IMR-90 (cell line): Measurements from ENCODE around the gene TPSD1. TPM values are rescaled to one million over a fixed set of nuclear protein-coding genes. Genes with fewer than 3 reads are reported as not detected.

Experiments
- ATAC-seq: fragments of 200-7000 bp; cut with Tn5 transposase; 2 replicates; pipeline ENCODE4 v1.9.1; 2020; ENCODE audit warnings: low read depth, mild to moderate bottlenecking, moderate library complexity
- BruUV-seq: library from RNA; stranded (reverse); fragments of 400-500 nt; replicated peaks from 2 replicates; lab custom pipeline; 2021; lab: Mats Ljungman, UMichigan
- CTCF ChIA-PET: fragments of 300-600 bp; formaldehyde crosslinking; extraction: SDS; loops from one replicate; lab custom pipeline; 2021; ENCODE audit warnings: antibody characterized with exemption; lab: Yijun Ruan, JAX
- POLR2A ChIA-PET: fragments of 300-600 bp; sonication (Branson Sonifier 250); formaldehyde crosslinking; loops from one replicate; lab custom pipeline; 2022; ENCODE audit warnings: antibody characterized with exemption; ENCODE audit not compliant: unreplicated experiment; lab: Charles Lee
- DNase-seq: peaks from one replicate; pipeline ENCODE4 v3.0.0; 2013
- H2AFZ ChIP-seq: replicated peaks from 2 replicates; pipeline ENCODE3; 2013; ENCODE audit warnings: low read length, mild to moderate bottlenecking; ENCODE audit not compliant: poor library complexity
- H2AK5ac ChIP-seq: 2 replicates; pipeline ENCODE4 v1.6.1; 2013; ENCODE audit warnings: low read depth, low read length, inconsistent platforms
- H2AK9ac ChIP-seq: replicated peaks from 2 replicates; pipeline ENCODE3; 2013; ENCODE audit warnings: mild to moderate bottlenecking, low read depth, low read length, moderate library complexity; ENCODE audit not compliant: poor library complexity
- H2BK120ac ChIP-seq: 2 replicates; pipeline ENCODE4 v1.6.1; 2013; ENCODE audit warnings: low read depth, low read length, inconsistent platforms
- H2BK15ac ChIP-seq: 3 replicates; pipeline ENCODE4 v1.6.1; 2013; ENCODE audit warnings: low read depth, low read length, inconsistent platforms
- H2BK20ac ChIP-seq: 2 replicates; pipeline ENCODE4 v1.6.1; 2013; ENCODE audit warnings: low read depth, mild to moderate bottlenecking, inconsistent platforms, low read length, moderate library complexity
- H2BK5ac ChIP-seq: 2 replicates; pipeline ENCODE4 v1.6.1; 2013; ENCODE audit warnings: mild to moderate bottlenecking, low read depth, low read length, inconsistent platforms; ENCODE audit not compliant: poor library complexity, severe bottlenecking
- H3K14ac ChIP-seq: replicated peaks from 2 replicates; pipeline ENCODE4 v1.6.1; 2013; ENCODE audit warnings: low read depth, low read length, inconsistent platforms
- H3K18ac ChIP-seq: 2 replicates; pipeline ENCODE4 v1.6.1; 2013; ENCODE audit warnings: low read depth, low read length, control low read depth
- H3K23ac ChIP-seq: 2 replicates; pipeline ENCODE4 v1.6.1; 2013; ENCODE audit warnings: low read depth, low read length, inconsistent platforms
- H3K27ac ChIP-seq: 2 replicates; pipeline ENCODE4 v1.5.1; 2013; ENCODE audit warnings: mild to moderate bottlenecking, control low read depth, low read length; ENCODE audit not compliant: insufficient read depth
- H3K27me3 ChIP-seq: 2 replicates; pipeline ENCODE4 v1.6.1; 2013; ENCODE audit warnings: low read length; ENCODE audit not compliant: control insufficient read depth, insufficient read depth
- H3K36me3 ChIP-seq: 2 replicates; pipeline ENCODE4 v1.6.1; 2013; ENCODE audit warnings: low read length, mixed read lengths; ENCODE audit not compliant: control insufficient read depth, insufficient read depth
- H3K4ac ChIP-seq: 2 replicates; pipeline ENCODE4 v1.6.1; 2013; ENCODE audit warnings: low read depth, low read length, inconsistent platforms
- H3K4me1 ChIP-seq: 2 replicates; pipeline ENCODE4 v1.6.1; 2013; ENCODE audit warnings: low read length, mixed read lengths; ENCODE audit not compliant: control insufficient read depth, insufficient read depth
- H3K4me2 ChIP-seq: 2 replicates; pipeline ENCODE4 v1.6.1; 2013; ENCODE audit warnings: low read depth, mild to moderate bottlenecking, control low read depth, low read length, moderate library complexity
- H3K4me3 ChIP-seq: 2 replicates; pipeline ENCODE4 v1.5.1; 2013; ENCODE audit warnings: low read depth, mild to moderate bottlenecking, control low read depth, low read length, moderate library complexity; ENCODE audit not compliant: insufficient read depth
- H3K56ac ChIP-seq: 2 replicates; pipeline ENCODE4 v1.6.1; 2013; ENCODE audit warnings: low read length, inconsistent platforms; ENCODE audit not compliant: insufficient read depth; ENCODE audit errors: extremely low read depth
- H3K79me1 ChIP-seq, 2 experiments: 2 replicates each; pipeline ENCODE4 v1.6.1; 2013; ENCODE audit warnings: low read length in 2 of 2, inconsistent platforms in 1 of 2, low read depth in 1 of 2
- H3K9ac ChIP-seq: 2 replicates; pipeline ENCODE4 v1.6.1; 2013; ENCODE audit warnings: low read depth, low read length, control low read depth
- H3K9me1 ChIP-seq: 2 replicates; pipeline ENCODE4 v1.6.1; 2013; ENCODE audit warnings: low read length, inconsistent platforms; ENCODE audit not compliant: insufficient read depth
- H3K9me3 ChIP-seq: 2 replicates; pipeline ENCODE4 v1.6.1; 2013; ENCODE audit warnings: low read length; ENCODE audit not compliant: control insufficient read depth, insufficient read depth
- H4K20me1 ChIP-seq: 2 replicates; pipeline ENCODE4 v1.6.1; 2013; ENCODE audit warnings: low read length, inconsistent platforms; ENCODE audit not compliant: insufficient read depth
- H4K5ac ChIP-seq: 2 replicates; pipeline ENCODE4 v1.6.1; 2013; ENCODE audit warnings: mild to moderate bottlenecking, low read depth, low read length, control low read depth
- H4K8ac ChIP-seq, 2 experiments: 2 replicates each; pipeline ENCODE4 v1.6.1; 2013; ENCODE audit warnings: low read depth in 2 of 2, low read length in 2 of 2, control low read depth in 1 of 2, inconsistent platforms in 1 of 2
- H4K91ac ChIP-seq: 2 replicates; pipeline ENCODE4 v1.6.1; 2013; ENCODE audit warnings: low read depth, low read length, inconsistent platforms; ENCODE audit not compliant: insufficient read depth
- BHLHE40 ChIP-seq: fragments of 150-350 bp; IDR thresholded peaks from 2 replicates; pipeline ENCODE4 v1.6.1; 2016; ENCODE audit warnings: mild to moderate bottlenecking, low read depth, low read length
- CTCF ChIP-seq: conservative IDR thresholded peaks from 2 replicates; pipeline ENCODE4 v1.5.1; 2012; ENCODE audit warnings: mild to moderate bottlenecking, low read depth, low read length, improper control_type of control experiment
- FOS ChIP-seq: fragments of 150-350 bp; IDR thresholded peaks from 2 replicates; pipeline ENCODE4 v1.6.1; 2016; ENCODE audit warnings: low read depth, low read length
- MAFK ChIP-seq: IDR thresholded peaks from 2 replicates; pipeline ENCODE4 v1.6.1; 2012; ENCODE audit warnings: low read depth, low read length, improper control_type of control experiment
- MAZ ChIP-seq: IDR thresholded peaks from 2 replicates; pipeline ENCODE4 v1.6.1; 2012; ENCODE audit warnings: low read depth, mild to moderate bottlenecking, low read length, improper control_type of control experiment, moderate library complexity, borderline replicate concordance
- MXI1 ChIP-seq: IDR thresholded peaks from 2 replicates; pipeline ENCODE4 v1.6.1; 2012; ENCODE audit warnings: low read depth, mild to moderate bottlenecking, low read length, moderate library complexity, borderline replicate concordance
- NFE2L2 ChIP-seq: fragments of 150-350 bp; IDR thresholded peaks from 2 replicates; pipeline ENCODE4 v1.6.1; 2016; ENCODE audit warnings: low read depth, mild to moderate bottlenecking, low read length
- POLR2A ChIP-seq: IDR thresholded peaks from 2 replicates; pipeline ENCODE4 v1.6.1; 2012; ENCODE audit warnings: mild to moderate bottlenecking, low read depth, low read length
- RAD21 ChIP-seq: IDR thresholded peaks from 2 replicates; pipeline ENCODE4 v1.6.1; 2012; ENCODE audit warnings: low read length, improper control_type of control experiment
- RCOR1 ChIP-seq: IDR thresholded peaks from 2 replicates; pipeline ENCODE4 v1.6.1; 2012; ENCODE audit warnings: mild to moderate bottlenecking, low read length, improper control_type of control experiment; ENCODE audit not compliant: insufficient replicate concordance
- RFX5 ChIP-seq: IDR thresholded peaks from 2 replicates; pipeline ENCODE4 v1.8.0; 2012; ENCODE audit warnings: low read depth, mild to moderate bottlenecking, low read length, moderate library complexity
- SMC3 ChIP-seq: fragments of 150-350 bp; IDR thresholded peaks from 2 replicates; pipeline ENCODE4 v1.6.1; 2016; ENCODE audit warnings: low read depth, mild to moderate bottlenecking, antibody characterized with exemption, low read length, moderate library complexity
- WGBS, 2 experiments: methylation state at CpG; one replicate each; pipeline versions ENCODE4 v1.1.5 to v1.1.7; 2013; ENCODE audit warnings: missing lambda C conversion rate in 2 of 2; ENCODE audit not compliant: insufficient read length in 1 of 2; ENCODE audit errors: extremely low coverage in 2 of 2; 5-methylcytosine and 5-hydroxymethylcytosine counted together
- dilution Hi-C: fragments of 300-500 bp; cut with HindIII; formaldehyde crosslinking; loops from one replicate; pipeline ENCODE4 v1.14.3; 2018; ENCODE audit warnings: low sequenced_read_pairs; ENCODE audit not compliant: unreplicated experiment
- in situ Hi-C: fragments of 300-500 bp; cut with MboI; formaldehyde crosslinking; loops from 3 replicates; pipeline ENCODE4 v1.14.3; 2019; ENCODE audit warnings: low sequenced_read_pairs, inconsistent platforms, mixed read lengths
- intact Hi-C: fragments of 100-400 bp; cut with micrococcal nuclease; formaldehyde crosslinking; loops from 2 replicates; pipeline ENCODE4 v1.10.0; 2022
- polyA plus RNA-seq, 3 experiments: library from polyadenylated mRNA; depleted of rRNA; stranded (reverse); fragments of >200 nt; gene quantifications; 2 replicates each; pipeline ENCODE4 v1.2.3, GENCODE V29; 2012; ENCODE audit warnings: low replicate concordance in 1 of 3
- total RNA-seq: library from RNA; depleted of rRNA; stranded (reverse); fragments of >200 nt; gene quantifications from 2 replicates; pipeline ENCODE4 v1.2.3, GENCODE V29; 2012
- TF ChIP-seq, protein P1 (sequence below): fragments of 150-350 bp; IDR thresholded peaks from 2 replicates; pipeline ENCODE4 v1.6.1; 2016; ENCODE audit warnings: low read depth, mild to moderate bottlenecking, low read length, moderate library complexity, borderline replicate concordance
- TF ChIP-seq, protein P2 (sequence below): fragments of 150-350 bp; IDR thresholded peaks from 2 replicates; pipeline ENCODE4 v1.6.1; 2017; ENCODE audit warnings: mild to moderate bottlenecking, antibody characterized with exemption, low read length, low read depth

The TPSD1 gene
- total and polyA plus RNA-seq, 2 of the 4 experiments (the other 2 are of a cell fraction): not detected

DNA sequence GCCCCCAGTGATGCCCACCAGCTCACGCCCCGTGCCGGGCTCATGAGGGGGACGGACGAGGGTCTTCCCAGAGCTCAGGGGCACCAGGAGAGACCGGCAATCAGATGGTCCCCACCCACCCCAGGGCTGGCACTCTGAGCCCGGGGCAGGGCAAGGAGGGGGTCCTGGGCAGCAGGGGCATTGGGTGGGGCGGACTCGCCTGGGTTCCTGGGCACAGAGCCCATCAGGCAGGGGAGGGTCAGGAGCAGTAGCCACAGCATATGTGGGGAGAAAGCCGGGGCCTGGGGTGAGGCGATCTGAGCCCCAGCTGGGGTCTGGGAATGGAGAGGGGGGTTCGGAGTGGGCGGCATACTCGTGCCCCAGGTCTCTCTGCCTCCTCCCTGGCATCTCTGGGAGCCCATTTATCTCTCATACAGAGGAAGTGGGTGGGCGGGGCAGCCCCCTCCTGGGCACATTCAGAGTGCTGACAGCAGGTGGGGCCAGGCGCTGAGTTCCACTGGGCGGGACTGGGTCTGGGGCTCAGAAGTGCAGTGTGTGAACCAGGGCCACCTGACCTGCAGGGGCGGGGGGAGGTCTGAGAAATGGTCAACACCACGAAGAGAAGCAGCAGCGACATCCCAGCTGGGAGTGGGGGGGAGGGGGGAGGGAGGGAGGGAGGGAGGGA lies 33.1 kb downstream of the TPSD1 start:
- POLR2A ChIA-PET: no interaction called here
- Histone ChIP-seq H3K27me3 (peaks cover 68% of the 10 kb centered on the region), H2BK120ac (no peak overlapping the region), H3K4me1 (no peaks in the 10 kb centered on the region; the same call in 1 of the 2 replicates), H3K56ac (no peak overlapping the region), H2AK5ac (no peak overlapping the region), H4K5ac (no peak overlapping the region), H4K91ac (no peak overlapping the region), H3K4me2 (no peak overlapping the region), H3K27ac (no peak overlapping the region), H2BK5ac (no peak overlapping the region), H2AK9ac (no peak overlapping the region), H3K4me3 (no peak overlapping the region), H4K20me1 (no peaks in the 10 kb centered on the region), H3K4ac (no peak overlapping the region), H3K36me3 (no peaks in the 10 kb centered on the region), H3K14ac (no peak overlapping the region), H3K23ac (no peak overlapping the region), H2BK15ac (no peak overlapping the region), H4K8ac (no peak overlapping the region), H3K9ac (no peak overlapping the region), H3K79me1 (no peaks in the 10 kb centered on the region), H2AFZ (no peak overlapping the region), H3K9me1 (no peaks in the 10 kb centered on the region), H3K18ac (no peak overlapping the region), H3K9me3 (no peaks in the 10 kb centered on the region), H2BK20ac (no peak overlapping the region)
- CTCF ChIA-PET: no interaction called here
- in situ Hi-C loops (no loop called here), intact Hi-C loops (no loop called here), dilution Hi-C loops (no loop called here)
- ATAC-seq (no peak), DNase-seq (no peak)
- TF ChIP-seq FOS: no peak
- TF ChIP-seq BHLHE40: no peak
- no peak for TF ChIP-seq CTCF
- no peak for TF ChIP-seq POLR2A
- no peak for TF ChIP-seq NFE2L2
- no peak for TF ChIP-seq MXI1
- TF ChIP-seq RCOR1: no peak
- TF ChIP-seq, protein P1, sequence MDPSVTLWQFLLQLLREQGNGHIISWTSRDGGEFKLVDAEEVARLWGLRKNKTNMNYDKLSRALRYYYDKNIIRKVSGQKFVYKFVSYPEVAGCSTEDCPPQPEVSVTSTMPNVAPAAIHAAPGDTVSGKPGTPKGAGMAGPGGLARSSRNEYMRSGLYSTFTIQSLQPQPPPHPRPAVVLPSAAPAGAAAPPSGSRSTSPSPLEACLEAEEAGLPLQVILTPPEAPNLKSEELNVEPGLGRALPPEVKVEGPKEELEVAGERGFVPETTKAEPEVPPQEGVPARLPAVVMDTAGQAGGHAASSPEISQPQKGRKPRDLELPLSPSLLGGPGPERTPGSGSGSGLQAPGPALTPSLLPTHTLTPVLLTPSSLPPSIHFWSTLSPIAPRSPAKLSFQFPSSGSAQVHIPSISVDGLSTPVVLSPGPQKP: no peak
- TF ChIP-seq MAZ: no peak
- no peak for TF ChIP-seq SMC3
- TF ChIP-seq RAD21: no peak
- TF ChIP-seq, protein P2, sequence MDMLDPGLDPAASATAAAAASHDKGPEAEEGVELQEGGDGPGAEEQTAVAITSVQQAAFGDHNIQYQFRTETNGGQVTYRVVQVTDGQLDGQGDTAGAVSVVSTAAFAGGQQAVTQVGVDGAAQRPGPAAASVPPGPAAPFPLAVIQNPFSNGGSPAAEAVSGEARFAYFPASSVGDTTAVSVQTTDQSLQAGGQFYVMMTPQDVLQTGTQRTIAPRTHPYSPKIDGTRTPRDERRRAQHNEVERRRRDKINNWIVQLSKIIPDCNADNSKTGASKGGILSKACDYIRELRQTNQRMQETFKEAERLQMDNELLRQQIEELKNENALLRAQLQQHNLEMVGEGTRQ: no peak
- TF ChIP-seq MAFK: no peak
- no peak for TF ChIP-seq RFX5
- no TSS peak for BruUV-seq
- whole genome bisulfite sequencing, 2 experiments: 68% methylated on average over 7 of the region's 20 CpGs; no CpG with 5 or more reads in 1 of the 2 experiments
